Esophagus mucosa (tissue), 1 donor: Measurements from ENCODE around the gene CACNA1D. TPM values are rescaled to one million over a fixed set of nuclear protein-coding genes. Genes with fewer than 3 reads are reported as not detected.
A peak's percentile ranks its signal among the peaks of the same experiment; 100 is the strongest.
"Not testable (repeated sequence)": the region's sequence is repeated elsewhere in the genome, so short reads cannot be mapped to it uniquely, and the experiment has no call there.

Source experiments
- ATAC-seq: fragments of 200-7000 bp; cut with Tn5 transposase; one replicate; pipeline ENCODE4 v1.9.1; 2020
- total RNA-seq: library from RNA; stranded (reverse); gene quantifications from one replicate; pipeline ENCODE4 v1.2.4, GENCODE V29; 2023
- donor health status: DM: yes; HTN: yes; CAD: no.

Gene CACNA1D
- total RNA-seq, 1 donor from 2014 or later, result 0.52 TPM

GRCh38 chr3:53617893-53618523 is 123.6 kb downstream of the CACNA1D start:
- ATAC-seq, result no peak

- no peak for ATAC-seq
These were observed 124.1 kb downstream of the CACNA1D start for GRCh38 chr3:53618524-53618906.

- no peak for ATAC-seq
These were observed 124.5 kb downstream of the CACNA1D start for GRCh38 chr3:53618936-53619335.

- ATAC-seq, result no peak
These were observed 129.8 kb downstream of the CACNA1D start for GRCh38 chr3:53624061-53624857.

GRCh38 chr3:53626876-53627275 is 132.5 kb downstream of the CACNA1D start:
- ATAC-seq, result no peak

- ATAC-seq, result peak; percentile 46
These were observed 134.4 kb downstream of the CACNA1D start for GRCh38 chr3:53628536-53629401.

- ATAC-seq, result no peak
These were observed 135.0 kb downstream of the CACNA1D start for GRCh38 chr3:53629402-53629723.

GRCh38 chr3:53630547-53630946 is 136.1 kb downstream of the CACNA1D start:
- ATAC-seq, result peak; percentile 67

GRCh38 chr3:53633197-53633787 is 138.9 kb downstream of the CACNA1D start:
- no peak for ATAC-seq

- ATAC-seq, result no peak
These were observed 140.6 kb downstream of the CACNA1D start for GRCh38 chr3:53635041-53635440.

- ATAC-seq, result not testable (repeated sequence)
These were observed 144.4 kb downstream of the CACNA1D start for GRCh38 chr3:53638806-53639205.

- no peak for ATAC-seq
These were observed 147.0 kb downstream of the CACNA1D start for GRCh38 chr3:53641397-53641796.

- no peak for ATAC-seq
These were observed 147.8 kb downstream of the CACNA1D start for GRCh38 chr3:53642211-53642610.

GRCh38 chr3:53643757-53644156 is 149.3 kb downstream of the CACNA1D start:
- ATAC-seq, result no peak

- peak; percentile 52 for ATAC-seq
These were observed 151.3 kb downstream of the CACNA1D start for GRCh38 chr3:53645754-53646153.

GRCh38 chr3:53646723-53647122 is 152.3 kb downstream of the CACNA1D start:
- ATAC-seq, result no peak

GRCh38 chr3:53649816-53650215 is 155.4 kb downstream of the CACNA1D start:
- no peak for ATAC-seq

GRCh38 chr3:53650424-53650823 is 156.0 kb downstream of the CACNA1D start:
- no peak for ATAC-seq

- ATAC-seq, result no peak
These were observed 156.7 kb downstream of the CACNA1D start for GRCh38 chr3:53650928-53651661.

GRCh38 chr3:53651927-53652326 is 157.5 kb downstream of the CACNA1D start:
- ATAC-seq, result no peak

- ATAC-seq, result no peak
These were observed 163.2 kb downstream of the CACNA1D start for GRCh38 chr3:53657651-53658050.

GRCh38 chr3:53658613-53659193 is 164.3 kb downstream of the CACNA1D start:
- no peak for ATAC-seq
